ENCODE data around the gene ATP11C. TPM values are rescaled to one million over a fixed set of nuclear protein-coding genes. Genes with fewer than 3 reads are reported as not detected.
"Not testable (repeated sequence)": the region's sequence is repeated elsewhere in the genome, so short reads cannot be mapped to it uniquely, and the experiment has no call there.

The ATP11C gene
- total and polyA plus RNA-seq, 7 donors = 4.2 to 32.0 (median 17.2) TPM

GRCh38 chrX:139864640-139865039 is 68.2 kb downstream of the ATP11C start:
- Histone ChIP-seq H3K4me3 (no peak overlapping the region), H3K4me1 (no peaks in the 10 kb centered on the region), H3K9me3 (no peaks in the 10 kb centered on the region), H3K27me3 (no peaks in the 10 kb centered on the region), H3K27ac (no peak overlapping the region), H3K36me3 (no peaks in the 10 kb centered on the region)
- 91 to 94% methylated on average over 3 of the region's 3 CpGs for WGBS, 2 donors
- TF ChIP-seq POLR2A (IDR thresholded peaks at IDR 0.05) (no peak), CTCF (IDR thresholded peaks at IDR 0.05) (no peak), POLR2AphosphoS5 (IDR thresholded peaks at IDR 0.05) (no peak), EP300 (IDR thresholded peaks at IDR 0.05) (no peak)
- intact Hi-C loops (cut with DNase I) = no loop called here
- DNase-seq = no peak

GRCh38 chrX:139862208-139862607 is 70.6 kb downstream of the ATP11C start:
- TF ChIP-seq CTCF (IDR thresholded peaks at IDR 0.05) (no peak), EP300 (IDR thresholded peaks at IDR 0.05) (no peak), POLR2AphosphoS5 (IDR thresholded peaks at IDR 0.05) (no peak), POLR2A (IDR thresholded peaks at IDR 0.05) (no peak)
- DNase-seq = no peak

GRCh38 chrX:139856826-139857225 is 76.0 kb downstream of the ATP11C start:
- 82 to 90% methylated on average over 4 of the region's 4 CpGs for WGBS, 2 donors
- DNase-seq; intact Hi-C loops (cut with DNase I); H3K4me3 ChIP-seq; H3K27ac ChIP-seq; H3K9me3 ChIP-seq; H3K36me3 ChIP-seq; H3K27me3 ChIP-seq; H3K4me1 ChIP-seq: not testable (repeated sequence)

More at GRCh38 chrX:139862208-139862607, 70.6 kb downstream of the ATP11C start:
- intact Hi-C loops (cut with DNase I) = no loop called here
- Histone ChIP-seq H3K27me3 (no peaks in the 10 kb centered on the region), H3K4me1 (no peaks in the 10 kb centered on the region), H3K36me3 (no peaks in the 10 kb centered on the region), H3K9me3 (no peaks in the 10 kb centered on the region), H3K4me3 (no peak overlapping the region), H3K27ac (no peak overlapping the region)
- 94 to 98% methylated on average over 5 of the region's 5 CpGs for WGBS, 2 donors

- intact Hi-C loops (cut with DNase I) = no loop called here
- Histone ChIP-seq H3K4me1 (peaks cover 0 to under 1% (median 0%) of the 10 kb centered on the region in 4 donors), H3K4me3 (no peak overlapping the region), H3K27me3 (no peaks in the 10 kb centered on the region), H3K27ac (no peak overlapping the region), H3K9me3 (no peaks in the 10 kb centered on the region), H3K36me3 (no peaks in the 10 kb centered on the region)
- 99 to 100% methylated on average over 3 of the region's 3 CpGs for WGBS, 2 donors
- no peak for DNase-seq
- no peak for TF ChIP-seq EP300 (IDR thresholded peaks at IDR 0.05)
Measured at GRCh38 chrX:139851730-139852129, 81.1 kb downstream of the ATP11C start.

- H3K4me3 ChIP-seq = no peak overlapping the region
- TF ChIP-seq POLR2AphosphoS5 (IDR thresholded peaks at IDR 0.05) = no peak
- no peak for TF ChIP-seq CTCF (IDR thresholded peaks at IDR 0.05)
- no peak for TF ChIP-seq EP300 (IDR thresholded peaks at IDR 0.05)
- no peak for TF ChIP-seq POLR2A (IDR thresholded peaks at IDR 0.05)
- H3K27me3 ChIP-seq = no peaks in the 10 kb centered on the region
- no peaks in the 10 kb centered on the region for H3K36me3 ChIP-seq
- H3K27ac ChIP-seq = no peak overlapping the region
- 91 to 93% methylated on average over 2 of the region's 2 CpGs for WGBS, 2 donors
- no peak for DNase-seq
- H3K4me1 ChIP-seq = no peaks in the 10 kb centered on the region
- intact Hi-C loops (cut with DNase I) = no loop called here
- no peaks in the 10 kb centered on the region for H3K9me3 ChIP-seq
Measured at GRCh38 chrX:139850968-139851367, 81.9 kb downstream of the ATP11C start.

GRCh38 chrX:139844884-139845283 is 88.0 kb downstream of the ATP11C start:
- intact Hi-C loops (cut with DNase I) = no loop called here
- Histone ChIP-seq H3K27ac (no peak overlapping the region), H3K9me3 (no peaks in the 10 kb centered on the region), H3K4me3 (no peak overlapping the region), H3K36me3 (no peaks in the 10 kb centered on the region), H3K27me3 (no peaks in the 10 kb centered on the region), H3K4me1 (no peaks in the 10 kb centered on the region)
- WGBS, 2 donors = 66 to 85% methylated on average over 2 of the region's 2 CpGs
- DNase-seq = no peak
- TF ChIP-seq POLR2AphosphoS5 (IDR thresholded peaks at IDR 0.05) = no peak

All from sigmoid colon (tissue), 7 donors.